HepG2 (cell line): ENCODE measurements around the gene TBC1D21. TPM values are rescaled to one million over a fixed set of nuclear protein-coding genes. Genes with fewer than 3 reads are reported as not detected.

Source experiments
- ATF7 ChIP-seq, 2 experiments: fragments of 450-650 bp in 1 of 2; sonication (generic) in 1 of 2; formaldehyde crosslinking in 1 of 2; IDR thresholded peaks; 2 replicates each; pipeline versions ENCODE4 v1.4.0 to v1.6.1; 2016 to 2020; ENCODE audit warnings: antibody characterized with exemption in 1 of 2, mild to moderate bottlenecking in 1 of 2, missing genetic modification reagents in 1 of 2
- BHLHE40 ChIP-seq: IDR thresholded peaks from 2 replicates; pipeline ENCODE4 v1.6.1; 2011; ENCODE audit warnings: low read length, improper control_type of control experiment
- GTF3A ChIP-seq: sonication (generic); formaldehyde crosslinking; conservative IDR thresholded peaks from 2 replicates; pipeline ENCODE4 v1.4.0; 2020; ENCODE audit warnings: mild to moderate bottlenecking, missing genetic modification reagents
- HNRNPK ChIP-seq: fragments of 200-400 bp; formaldehyde crosslinking; IDR thresholded peaks from 2 replicates; pipeline ENCODE4 v1.6.1; 2018; ENCODE audit warnings: low read length, low read depth, moderate library complexity, mild to moderate bottlenecking; ENCODE audit not compliant: poor library complexity, severe bottlenecking
- ISL2 ChIP-seq: sonication (generic); formaldehyde crosslinking; IDR thresholded peaks from 2 replicates; pipeline ENCODE4 v1.5.0; 2020; ENCODE audit warnings: missing genetic modification reagents
- MEIS1 ChIP-seq: sonication (generic); formaldehyde crosslinking; IDR thresholded peaks from 2 replicates; pipeline ENCODE4 v1.9.0; 2021; ENCODE audit warnings: mild to moderate bottlenecking, missing genetic modification reagents, moderate library complexity, borderline replicate concordance
- NR1H2 ChIP-seq: sonication (generic); formaldehyde crosslinking; IDR thresholded peaks from 2 replicates; pipeline ENCODE4 v1.8.1; 2022; ENCODE audit warnings: low read depth, missing genetic modification reagents, borderline replicate concordance
- PHF8 ChIP-seq: sonication (generic); formaldehyde crosslinking; IDR thresholded peaks from 2 replicates; pipeline ENCODE4 v1.5.0; 2020; ENCODE audit warnings: missing genetic modification reagents
- PPARG ChIP-seq: conservative IDR thresholded peaks from 2 replicates; pipeline ENCODE4 v1.6.1; 2016; ENCODE audit warnings: missing biosample characterization, missing genetic modification reagents
- PRMT3 ChIP-seq: sonication (generic); formaldehyde crosslinking; IDR thresholded peaks from 2 replicates; pipeline ENCODE4 v1.8.1; 2022; ENCODE audit warnings: low read depth, mild to moderate bottlenecking, moderate library complexity, missing genetic modification reagents, borderline replicate concordance
- RARG ChIP-seq: sonication (generic); formaldehyde crosslinking; IDR thresholded peaks from 2 replicates; pipeline ENCODE4 v1.4.0; 2020; ENCODE audit warnings: low read depth, mild to moderate bottlenecking, missing genetic modification reagents
- REXO4 ChIP-seq: sonication (generic); formaldehyde crosslinking; IDR thresholded peaks from 2 replicates; pipeline ENCODE4 v1.8.0; 2022; ENCODE audit warnings: missing genetic modification reagents, mild to moderate bottlenecking, borderline replicate concordance
- SAP130 ChIP-seq: IDR thresholded peaks from 2 replicates; pipeline ENCODE4 v1.6.1; 2016; ENCODE audit warnings: low read depth
- ZNF34 ChIP-seq: sonication (generic); formaldehyde crosslinking; IDR thresholded peaks from 2 replicates; pipeline ENCODE4 v1.4.0; 2020; ENCODE audit warnings: mild to moderate bottlenecking, missing genetic modification reagents, borderline replicate concordance
- ZNF496 ChIP-seq: sonication (generic); formaldehyde crosslinking; IDR thresholded peaks from 2 replicates; pipeline ENCODE4 v1.8.1; 2023; ENCODE audit warnings: mild to moderate bottlenecking, moderate library complexity, missing genetic modification reagents; ENCODE audit not compliant: insufficient replicate concordance
- ZNF570 ChIP-seq: sonication (generic); formaldehyde crosslinking; IDR thresholded peaks from 2 replicates; pipeline ENCODE4 v1.4.0; 2020; ENCODE audit warnings: mild to moderate bottlenecking, missing genetic modification reagents, borderline replicate concordance
- ZNF577 ChIP-seq: sonication (generic); formaldehyde crosslinking; IDR thresholded peaks from 2 replicates; pipeline ENCODE4 v1.4.0; 2020; ENCODE audit warnings: mild to moderate bottlenecking, low read depth, missing genetic modification reagents, borderline replicate concordance
- ZNF772 ChIP-seq: sonication (generic); formaldehyde crosslinking; IDR thresholded peaks from 2 replicates; pipeline ENCODE4 v1.5.0; 2020; ENCODE audit warnings: mild to moderate bottlenecking, missing genetic modification reagents
- polyA plus RNA-seq, 8 experiments: library from polyadenylated mRNA; depleted of rRNA in 3 of 8; stranded (reverse) in 7 of 8; unstranded in 1 of 8; fragments of >200 nt; fragmentation: Illumina TruSeq in 4 of 8; extraction: Trizol in 4 of 8; gene quantifications; 2 replicates each; pipeline versions ENCODE4 v1.2.1 to v1.2.3, GENCODE V29; 2011 to 2016; ENCODE audit warnings: low read depth in 4 of 8, missing spikeins in 1 of 8, mixed read lengths in 1 of 8; ENCODE audit not compliant: insufficient read depth in 1 of 8
- total RNA-seq, 5 experiments: library from RNA; depleted of rRNA; stranded (reverse); fragments of >200 nt; fragmentation: Illumina TruSeq; extraction: Trizol; gene quantifications; 2 replicates each; pipeline ENCODE4 v1.2.3, GENCODE V29; 2016; ENCODE audit warnings: low read depth in 1 of 5
- TF ChIP-seq, protein P1 (sequence below): sonication (generic); formaldehyde crosslinking; IDR thresholded peaks from 2 replicates; pipeline ENCODE4 v1.4.0; 2020; ENCODE audit warnings: mild to moderate bottlenecking, missing genetic modification reagents
- TF ChIP-seq, protein P2 (sequence below): sonication (generic); formaldehyde crosslinking; IDR thresholded peaks from 2 replicates; pipeline ENCODE4 v1.4.0; 2020; ENCODE audit warnings: missing genetic modification reagents
- TF ChIP-seq, protein P3 (sequence below): sonication (generic); formaldehyde crosslinking; IDR thresholded peaks from 2 replicates; pipeline ENCODE4 v1.5.0; 2020; ENCODE audit warnings: mild to moderate bottlenecking, low read depth, missing genetic modification reagents, borderline replicate concordance

Gene TBC1D21
- total and polyA plus RNA-seq, 2 of the 13 experiments (the other 11 are each of a cell fraction or from before 2014, with no cell fraction given): not detected

DNA sequence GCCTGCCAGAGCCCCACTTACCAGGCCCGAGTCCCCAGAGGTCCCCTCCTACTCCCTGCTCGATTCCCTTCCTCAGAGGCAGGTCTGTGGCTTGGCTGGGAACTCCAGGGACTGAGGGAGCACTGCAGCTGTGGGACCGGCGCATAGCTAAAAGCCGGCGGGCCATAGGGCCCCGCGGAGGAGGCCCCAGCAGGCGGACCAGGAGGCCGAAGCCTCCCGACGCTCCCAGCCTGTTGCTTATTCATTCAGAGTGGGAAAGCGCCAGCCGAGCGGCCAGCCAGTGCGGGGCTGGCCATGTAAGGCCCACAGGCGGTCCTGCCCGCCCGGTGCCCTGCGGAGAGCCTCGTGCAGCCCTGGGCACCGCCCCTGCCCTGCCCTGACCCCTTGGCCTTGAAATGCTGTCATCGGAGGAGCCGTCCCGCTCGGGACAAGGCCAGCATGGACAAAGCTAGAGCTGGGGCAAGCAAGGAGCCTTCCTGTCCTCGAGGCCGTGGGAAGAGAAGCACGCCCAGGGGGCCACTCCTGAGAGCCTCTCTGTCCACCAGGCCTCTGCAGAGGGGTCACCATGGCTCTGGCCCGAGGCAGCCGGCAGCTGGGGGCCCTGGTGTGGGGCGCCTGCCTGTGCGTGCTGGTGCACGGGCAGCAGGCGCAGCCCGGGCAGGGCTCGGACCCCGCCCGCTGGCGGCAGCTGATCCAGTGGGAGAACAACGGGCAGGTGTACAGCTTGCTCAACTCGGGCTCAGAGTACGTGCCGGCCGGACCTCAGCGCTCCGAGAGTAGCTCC is 53.0 kb downstream of the TBC1D21 start, which contains the start of gene LOXL1 (continued):
- TF ChIP-seq ZNF577 (CRISPR knock-in tag) (no peak), RARG (CRISPR knock-in tag) (no peak), ISL2 (CRISPR knock-in tag) (no peak), SAP130 (CRISPR knock-in tag) (no peak), BHLHE40 (no peak), MEIS1 (CRISPR knock-in tag) (no peak), ZNF34 (CRISPR knock-in tag) (no peak), ZNF772 (CRISPR knock-in tag) (no peak), ATF7 (IDR thresholded peaks at IDR 0.05) (no peak), ATF7 (CRISPR knock-in tag; IDR thresholded peaks at IDR 0.05) (no peak), NR1H2 (CRISPR knock-in tag) (no peak), PPARG (CRISPR knock-in tag) (no peak), PRMT3 (CRISPR knock-in tag) (no peak), PHF8 (CRISPR knock-in tag) (0 out of 2 replicates have a peak, but pooled peaks have one; percentile 20), GTF3A (no peak), REXO4 (CRISPR knock-in tag) (no peak), ZNF570 (CRISPR knock-in tag) (no peak), HNRNPK (no peak), ZNF496 (CRISPR knock-in tag) (no peak)
- TF ChIP-seq, protein P1, sequence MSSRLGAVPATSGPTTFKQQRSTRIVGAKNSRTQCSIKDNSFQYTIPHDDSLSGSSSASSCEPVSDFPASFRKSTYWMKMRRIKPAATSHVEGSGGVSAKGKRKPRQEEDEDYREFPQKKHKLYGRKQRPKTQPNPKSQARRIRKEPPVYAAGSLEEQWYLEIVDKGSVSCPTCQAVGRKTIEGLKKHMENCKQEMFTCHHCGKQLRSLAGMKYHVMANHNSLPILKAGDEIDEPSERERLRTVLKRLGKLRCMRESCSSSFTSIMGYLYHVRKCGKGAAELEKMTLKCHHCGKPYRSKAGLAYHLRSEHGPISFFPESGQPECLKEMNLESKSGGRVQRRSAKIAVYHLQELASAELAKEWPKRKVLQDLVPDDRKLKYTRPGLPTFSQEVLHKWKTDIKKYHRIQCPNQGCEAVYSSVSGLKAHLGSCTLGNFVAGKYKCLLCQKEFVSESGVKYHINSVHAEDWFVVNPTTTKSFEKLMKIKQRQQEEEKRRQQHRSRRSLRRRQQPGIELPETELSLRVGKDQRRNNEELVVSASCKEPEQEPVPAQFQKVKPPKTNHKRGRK (CRISPR knock-in tag): no peak
- TF ChIP-seq, protein P2, sequence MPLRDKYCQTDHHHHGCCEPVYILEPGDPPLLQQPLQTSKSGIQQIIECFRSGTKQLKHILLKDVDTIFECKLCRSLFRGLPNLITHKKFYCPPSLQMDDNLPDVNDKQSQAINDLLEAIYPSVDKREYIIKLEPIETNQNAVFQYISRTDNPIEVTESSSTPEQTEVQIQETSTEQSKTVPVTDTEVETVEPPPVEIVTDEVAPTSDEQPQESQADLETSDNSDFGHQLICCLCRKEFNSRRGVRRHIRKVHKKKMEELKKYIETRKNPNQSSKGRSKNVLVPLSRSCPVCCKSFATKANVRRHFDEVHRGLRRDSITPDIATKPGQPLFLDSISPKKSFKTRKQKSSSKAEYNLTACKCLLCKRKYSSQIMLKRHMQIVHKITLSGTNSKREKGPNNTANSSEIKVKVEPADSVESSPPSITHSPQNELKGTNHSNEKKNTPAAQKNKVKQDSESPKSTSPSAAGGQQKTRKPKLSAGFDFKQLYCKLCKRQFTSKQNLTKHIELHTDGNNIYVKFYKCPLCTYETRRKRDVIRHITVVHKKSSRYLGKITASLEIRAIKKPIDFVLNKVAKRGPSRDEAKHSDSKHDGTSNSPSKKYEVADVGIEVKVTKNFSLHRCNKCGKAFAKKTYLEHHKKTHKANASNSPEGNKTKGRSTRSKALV (CRISPR knock-in tag): peak; percentile 49
- TF ChIP-seq, protein P3, sequence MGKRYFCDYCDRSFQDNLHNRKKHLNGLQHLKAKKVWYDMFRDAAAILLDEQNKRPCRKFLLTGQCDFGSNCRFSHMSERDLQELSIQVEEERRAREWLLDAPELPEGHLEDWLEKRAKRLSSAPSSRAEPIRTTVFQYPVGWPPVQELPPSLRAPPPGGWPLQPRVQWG (CRISPR knock-in tag): no peak
